HUDEP-2 (cell line): ENCODE measurements around the gene TRPM8.
A peak's percentile ranks its signal among the peaks of the same experiment; 100 is the strongest.

Experiments used
- DNase-seq, 76 experiments: peaks; one replicate each; lab custom pipeline; 2025; ENCODE audit not compliant: unreplicated experiment in 76 of 76; lab: John Stamatoyannopoulos, UW

TRPM8 gene

GRCh38 chr2:233972941-233973575 is 55.9 kb downstream of the TRPM8 start:
- DNase-seq, result no peak

- no peak for DNase-seq
Measured at GRCh38 chr2:233973786-233974185, 56.6 kb downstream of the TRPM8 start.

- DNase-seq, result no peak
Measured at GRCh38 chr2:233974530-233975071, 57.4 kb downstream of the TRPM8 start.

GRCh38 chr2:233976087-233976486 is 58.9 kb downstream of the TRPM8 start:
- DNase-seq, result no peak

- peak in 3 of 76 experiments; percentile 1 to 10 (median 2) for DNase-seq
Measured at GRCh38 chr2:233976690-233977294, 59.6 kb downstream of the TRPM8 start.

GRCh38 chr2:233977296-233977837 is 60.2 kb downstream of the TRPM8 start:
- DNase-seq, result no peak

GRCh38 chr2:233979748-233980147 is 62.6 kb downstream of the TRPM8 start:
- DNase-seq, result no peak

- DNase-seq, result no peak
Measured at GRCh38 chr2:233980955-233981561, 63.9 kb downstream of the TRPM8 start.

- DNase-seq, result no peak
Measured at GRCh38 chr2:233981574-233982420, 64.6 kb downstream of the TRPM8 start.

GRCh38 chr2:233982421-233983121 is 65.4 kb downstream of the TRPM8 start:
- DNase-seq, result no peak

GRCh38 chr2:233983445-233983844 is 66.3 kb downstream of the TRPM8 start:
- DNase-seq, result no peak

GRCh38 chr2:233988581-233988980 is 71.4 kb downstream of the TRPM8 start:
- no peak for DNase-seq

GRCh38 chr2:233989221-233989858 is 72.2 kb downstream of the TRPM8 start:
- no peak for DNase-seq

- DNase-seq, result no peak
Measured at GRCh38 chr2:233990261-233990798, 73.2 kb downstream of the TRPM8 start.

- no peak for DNase-seq
Measured at GRCh38 chr2:233991196-233991595, 74.0 kb downstream of the TRPM8 start.

GRCh38 chr2:233992513-233993217 is 75.5 kb downstream of the TRPM8 start:
- DNase-seq, result no peak

GRCh38 chr2:233993461-233993860 is 76.3 kb downstream of the TRPM8 start:
- no peak for DNase-seq

- DNase-seq, result no peak
Measured at GRCh38 chr2:233994151-233994550, 77.0 kb downstream of the TRPM8 start.

- no peak for DNase-seq
Measured at GRCh38 chr2:233996000-233996399, 78.8 kb downstream of the TRPM8 start.
